Erythroblast (primary cell): Measurements from ENCODE around the gene BPHL.
A peak's percentile ranks its signal among the peaks of the same experiment; 100 is the strongest.
"Not testable (repeated sequence)": the region's sequence is repeated elsewhere in the genome, so short reads cannot be mapped to it uniquely, and the experiment has no call there.

Experiments
- DNase-seq, 2 experiments: peaks; one replicate each; lab custom pipeline; 2025; lab: John Stamatoyannopoulos, UW
- GATA1 ChIP-seq: IDR thresholded peaks from 2 replicates; pipeline ENCODE4 v1.6.1; 2011; ENCODE audit warnings: low read depth, mild to moderate bottlenecking, control low read depth, low read length, moderate library complexity
- POLR2A ChIP-seq: IDR thresholded peaks from 2 replicates; pipeline ENCODE4 v1.6.1; 2011; ENCODE audit warnings: mild to moderate bottlenecking, low read length

BPHL gene

DNA sequence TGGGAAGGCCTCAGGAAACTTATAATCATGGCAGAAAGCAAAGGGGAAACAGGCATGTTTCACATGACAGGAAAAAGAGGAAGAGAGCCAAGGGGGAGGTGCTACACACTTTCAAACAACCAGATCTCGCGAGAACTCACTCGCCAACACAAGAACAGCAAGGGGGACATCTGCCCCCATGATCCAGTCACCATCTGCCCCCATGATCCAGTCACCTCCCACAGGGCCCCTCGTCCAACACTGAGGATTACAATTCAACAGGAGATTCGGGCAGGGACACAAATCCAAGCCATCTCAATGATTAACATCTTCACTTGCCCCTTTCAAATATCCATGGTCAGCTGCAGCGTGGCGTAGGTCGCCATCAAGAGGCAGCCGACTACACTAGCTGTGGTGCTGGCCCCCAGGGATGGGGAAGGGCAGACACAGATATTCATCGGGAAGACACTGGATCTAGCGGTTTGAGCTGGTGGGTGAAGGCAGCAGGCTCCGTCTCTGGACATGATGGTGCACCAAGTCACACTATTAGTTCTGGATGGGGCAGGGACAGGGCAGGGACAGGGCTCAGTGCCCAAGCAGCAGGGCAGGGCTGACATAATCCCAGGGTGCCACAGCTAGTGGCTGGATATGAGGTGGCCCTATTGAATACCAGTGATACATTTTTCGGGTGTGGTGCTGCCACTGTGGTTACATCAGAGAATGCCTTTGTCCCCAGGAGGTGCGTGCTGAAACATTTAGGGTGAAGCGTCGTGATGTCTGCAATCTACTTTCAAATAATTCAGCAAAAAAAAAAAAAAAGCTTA is 77.4 kb downstream of the BPHL start:
- DNase-seq = peak; percentile 28 to 32
- no peak for TF ChIP-seq POLR2A
- TF ChIP-seq GATA1 = no peak

DNA sequence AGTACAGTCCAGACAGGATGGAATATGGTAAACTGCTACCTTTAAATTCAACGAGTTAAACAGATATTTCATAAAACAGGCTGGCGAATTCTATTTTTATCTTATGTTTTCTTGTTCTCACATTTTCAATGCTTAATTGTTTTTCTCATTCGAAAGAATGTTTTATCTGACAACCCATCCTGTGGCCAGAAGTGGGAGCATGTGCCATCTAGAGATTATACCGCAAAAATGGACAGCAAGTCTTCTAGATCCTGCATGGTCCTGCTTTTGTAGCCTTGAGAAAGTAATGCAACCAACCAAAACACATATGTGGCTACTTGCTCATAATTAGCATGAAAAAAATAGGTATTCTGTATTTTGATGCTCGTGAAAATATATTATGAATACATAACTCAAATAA is 78.3 kb downstream of the BPHL start:
- DNase-seq = peak; percentile 32 to 64
- no peak for TF ChIP-seq POLR2A
- no peak for TF ChIP-seq GATA1

DNA sequence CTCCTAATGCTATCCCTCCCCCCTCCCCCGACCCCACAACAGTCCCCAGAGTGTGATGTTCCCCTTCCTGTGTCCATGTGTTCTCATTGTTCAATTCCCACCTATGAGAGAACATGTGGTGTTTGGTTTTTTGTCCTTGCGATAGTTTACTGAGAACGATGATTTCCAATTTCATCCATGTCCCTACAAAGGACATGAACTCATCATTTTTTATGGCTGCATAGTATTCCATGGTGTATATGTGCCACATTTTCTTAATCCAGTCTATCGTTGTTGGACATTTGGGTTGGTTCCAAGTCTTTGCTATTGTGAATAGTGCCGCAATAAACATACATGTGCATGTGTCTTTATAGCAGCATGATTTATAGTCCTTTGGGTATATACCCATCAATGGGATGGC is 79.2 kb downstream of the BPHL start:
- DNase-seq = not testable (repeated sequence)

DNA sequence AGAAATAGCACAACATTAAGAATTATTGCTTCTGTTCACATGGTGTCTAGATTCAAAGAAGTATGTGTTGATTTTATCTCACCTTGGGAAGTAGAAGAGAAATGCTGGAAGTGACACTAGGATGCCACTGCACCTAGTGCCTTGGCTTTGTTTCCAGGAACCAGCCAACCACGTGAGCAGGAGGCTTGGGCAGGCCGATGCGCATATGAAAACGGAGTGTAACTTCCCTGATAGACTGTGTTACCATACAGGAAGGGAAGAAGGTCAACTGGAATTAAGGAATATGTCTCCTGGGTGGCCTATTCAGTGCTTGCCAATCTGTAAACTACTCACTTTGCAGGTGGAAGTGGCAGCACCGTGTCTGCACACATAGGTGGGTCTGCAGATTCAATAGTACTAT is 80.9 kb downstream of the BPHL start:
- no peak for TF ChIP-seq GATA1
- TF ChIP-seq POLR2A = no peak
- no peak for DNase-seq

DNA sequence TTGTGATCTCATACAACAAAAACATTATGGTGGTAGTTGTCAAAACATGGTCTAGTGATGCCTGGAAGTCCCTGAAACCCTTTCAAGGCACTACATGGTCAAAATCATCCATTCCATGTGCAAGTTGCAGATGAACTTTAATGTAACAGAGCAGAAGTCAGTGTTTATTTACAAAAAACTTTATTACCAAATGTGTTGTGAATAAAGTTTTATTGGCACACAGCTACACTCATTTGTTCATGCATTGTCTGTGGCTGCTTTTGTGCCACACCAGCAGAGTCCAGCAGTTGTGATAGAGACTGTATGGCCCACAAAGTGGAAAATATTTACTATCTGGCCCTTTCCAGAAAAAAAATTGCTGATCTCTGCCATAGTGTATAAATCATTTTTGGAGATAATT is 82.2 kb downstream of the BPHL start:
- TF ChIP-seq GATA1 (no peak), POLR2A (no peak)
- no peak for DNase-seq

DNA sequence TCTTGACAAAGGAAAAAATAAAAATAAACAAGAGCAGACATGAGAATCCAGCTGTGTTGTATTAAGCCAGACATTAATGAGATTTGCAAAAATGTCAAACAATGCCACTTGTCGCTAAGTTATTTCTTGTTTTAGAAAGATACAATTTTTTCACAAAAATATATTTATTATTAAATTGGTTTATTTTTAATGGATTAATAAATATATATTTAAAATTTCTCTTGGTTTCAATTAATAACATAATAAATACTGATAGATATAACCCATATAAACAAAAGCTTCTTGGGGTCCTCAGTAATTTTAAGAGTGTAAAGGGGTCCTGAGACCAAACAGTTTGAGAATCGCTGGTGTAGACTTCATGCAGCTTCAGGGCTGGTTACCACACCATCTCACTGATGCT is 82.9 kb downstream of the BPHL start:
- no peak for TF ChIP-seq GATA1
- TF ChIP-seq POLR2A = no peak
- no peak for DNase-seq
